Neural progenitor cell (in vitro differentiated cells): Measurements from ENCODE around the gene UBALD2.

Source experiments
- CTCF ChIP-seq: fragments of 200-600 bp; sonication (generic); IDR thresholded peaks from 2 replicates; pipeline ENCODE4 v1.5.1; 2017; ENCODE audit warnings: antibody characterized with exemption, mild to moderate bottlenecking
- EZH2 ChIP-seq: fragments of 200-600 bp; sonication (generic); IDR thresholded peaks from 2 replicates; pipeline ENCODE4 v1.6.1; 2017; ENCODE audit warnings: antibody characterized with exemption, mild to moderate bottlenecking, moderate library complexity

- no peak for TF ChIP-seq CTCF
- no peak for TF ChIP-seq EZH2
These were observed 53.4 kb downstream of the UBALD2 start for GRCh38 chr17:76318586-76318985.
